GM18873 (cell line): ENCODE data around the gene WRAP73.

Experiments
- ATAC-seq: cut with Tn5 transposase; IDR thresholded peaks from one replicate; pipeline ENCODE4 v1.9.1; 2021; ENCODE audit warnings: mild to moderate bottlenecking, moderate library complexity, moderate number of reproducible peaks; ENCODE audit not compliant: unreplicated experiment, low FRiP score

The WRAP73 gene

DNA sequence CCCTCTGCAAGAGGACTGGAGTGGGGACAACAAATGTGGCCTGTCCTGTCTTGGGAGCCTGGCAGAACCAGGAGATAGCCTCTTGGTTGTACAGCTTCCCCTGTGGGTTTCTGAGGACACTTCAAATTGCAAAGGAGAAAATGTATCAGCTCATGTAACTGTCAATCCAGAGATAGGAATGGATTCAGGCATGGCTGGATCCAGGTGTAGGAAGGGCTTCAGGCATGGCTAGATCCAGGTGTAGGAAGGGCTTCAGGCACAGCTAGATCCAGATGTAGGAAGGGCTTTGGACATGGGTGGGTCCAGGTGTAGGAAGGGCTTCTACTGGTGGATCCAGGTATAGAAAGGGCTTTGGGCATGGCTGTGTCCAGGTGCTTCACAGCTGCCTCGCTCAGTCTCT, 33.3 kb upstream of the WRAP73 start:
- ATAC-seq, result no peak

DNA sequence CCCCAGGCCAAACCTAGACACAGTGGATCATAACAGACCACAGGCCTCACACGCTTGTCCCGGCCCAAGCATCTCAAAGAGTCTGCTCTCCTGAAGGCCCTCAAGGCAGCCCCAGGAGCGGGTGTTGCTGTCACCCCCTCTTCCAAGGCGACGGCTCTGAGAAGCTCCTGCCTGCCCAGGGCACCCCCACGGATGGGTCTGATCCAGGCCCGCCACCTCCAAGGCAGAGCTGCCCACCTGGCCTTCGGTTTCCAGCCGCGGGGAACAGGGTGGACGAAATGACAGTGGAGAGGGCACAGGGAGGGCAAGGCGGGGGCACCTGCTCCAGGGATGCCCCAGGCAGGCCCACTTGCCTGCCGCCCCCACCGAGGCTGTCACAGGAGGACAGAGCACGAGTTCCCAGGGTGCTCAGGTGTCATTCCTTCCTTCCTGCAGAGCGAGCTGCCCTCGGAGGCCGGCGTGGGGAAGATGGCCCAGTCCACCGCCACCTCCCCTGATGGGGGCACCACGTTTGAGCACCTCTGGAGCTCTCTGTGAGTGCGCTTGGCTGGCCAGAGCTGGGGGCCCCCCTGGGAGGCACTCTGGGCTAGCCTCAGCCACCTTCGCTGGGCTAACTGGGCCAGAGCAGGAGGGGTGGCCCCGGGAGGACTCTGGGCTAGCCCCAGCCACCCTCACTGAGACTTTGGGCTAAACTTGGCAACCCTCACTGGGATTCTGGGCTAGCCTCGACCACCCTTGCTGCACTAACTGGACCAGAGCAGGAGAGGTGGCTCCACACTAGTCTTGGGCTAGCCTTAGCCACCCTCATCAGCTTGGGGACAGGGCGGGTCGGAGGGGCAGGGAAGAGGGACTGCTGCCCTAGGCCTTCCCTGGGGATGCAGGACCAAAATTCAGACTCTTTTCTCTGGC, 32.2 kb upstream of the WRAP73 start:
- no peak for ATAC-seq

DNA sequence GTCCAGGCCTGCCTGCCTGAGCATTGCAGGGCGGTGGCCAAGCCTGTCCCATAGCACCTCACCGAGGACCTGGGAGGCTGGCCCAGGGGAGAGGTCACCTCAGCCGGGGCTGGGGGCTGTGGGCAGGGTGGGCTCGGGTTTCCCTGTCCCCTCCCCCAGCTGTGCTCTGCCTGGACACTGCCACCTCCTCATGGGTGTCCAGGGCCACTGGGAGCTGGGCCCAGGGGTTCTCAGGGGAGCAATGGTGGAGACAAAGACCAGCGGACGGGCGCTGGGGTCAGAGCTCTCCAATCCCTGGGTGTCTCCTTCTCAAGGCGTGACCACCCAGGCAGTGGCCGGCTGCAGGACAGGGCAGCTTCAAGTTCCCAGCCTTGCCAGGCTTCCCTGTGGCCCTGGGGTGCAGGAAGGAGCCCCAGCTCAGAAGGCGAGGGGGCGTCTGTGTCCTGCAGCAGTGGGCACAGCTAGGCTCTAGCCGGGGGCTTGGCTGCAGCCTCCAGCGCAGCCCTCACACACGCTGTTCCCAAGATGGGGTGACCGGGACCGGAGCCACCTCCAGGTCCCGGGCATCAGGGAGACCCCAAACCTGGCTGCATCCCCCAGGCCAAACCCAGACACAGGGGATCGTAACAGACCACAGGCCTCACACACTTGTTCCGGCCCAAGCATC, 31.5 kb upstream of the WRAP73 start:
- no peak for ATAC-seq

DNA sequence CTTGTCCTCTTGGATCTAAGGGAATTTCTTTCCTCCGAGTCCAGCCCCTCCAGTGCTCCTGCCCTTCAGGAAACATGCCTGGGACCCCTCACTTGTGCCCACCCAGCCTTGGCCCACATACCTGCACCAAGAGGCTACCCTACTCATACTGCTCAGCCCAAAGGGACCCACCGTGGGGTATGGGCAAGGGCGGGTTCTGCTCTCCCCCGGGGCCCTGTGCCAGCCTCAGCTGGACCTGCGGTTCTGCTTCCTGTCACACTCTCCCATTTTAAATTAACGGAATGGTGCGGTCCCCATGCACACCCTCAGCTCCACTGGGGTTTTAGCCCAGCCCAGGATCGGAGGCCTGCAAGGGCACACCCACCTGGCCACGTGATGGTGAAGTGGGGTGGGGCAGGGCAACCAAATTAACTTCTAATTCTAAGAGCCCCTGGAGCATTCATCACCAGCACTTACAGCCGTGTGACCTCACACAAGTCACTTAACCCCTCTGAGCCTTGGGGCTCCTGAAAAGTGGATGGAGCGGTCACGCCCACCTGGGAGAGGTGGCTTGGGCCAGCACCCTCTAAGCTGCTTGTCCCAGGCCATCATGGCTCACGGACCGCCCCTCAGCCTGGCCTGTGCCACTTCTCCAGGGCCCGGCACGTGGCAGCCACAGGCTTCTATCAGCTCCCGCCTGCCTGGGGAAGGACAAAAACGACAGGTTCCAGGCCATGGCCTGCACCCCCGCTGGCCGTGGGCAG, 30.8 kb upstream of the WRAP73 start:
- ATAC-seq, result no peak

DNA sequence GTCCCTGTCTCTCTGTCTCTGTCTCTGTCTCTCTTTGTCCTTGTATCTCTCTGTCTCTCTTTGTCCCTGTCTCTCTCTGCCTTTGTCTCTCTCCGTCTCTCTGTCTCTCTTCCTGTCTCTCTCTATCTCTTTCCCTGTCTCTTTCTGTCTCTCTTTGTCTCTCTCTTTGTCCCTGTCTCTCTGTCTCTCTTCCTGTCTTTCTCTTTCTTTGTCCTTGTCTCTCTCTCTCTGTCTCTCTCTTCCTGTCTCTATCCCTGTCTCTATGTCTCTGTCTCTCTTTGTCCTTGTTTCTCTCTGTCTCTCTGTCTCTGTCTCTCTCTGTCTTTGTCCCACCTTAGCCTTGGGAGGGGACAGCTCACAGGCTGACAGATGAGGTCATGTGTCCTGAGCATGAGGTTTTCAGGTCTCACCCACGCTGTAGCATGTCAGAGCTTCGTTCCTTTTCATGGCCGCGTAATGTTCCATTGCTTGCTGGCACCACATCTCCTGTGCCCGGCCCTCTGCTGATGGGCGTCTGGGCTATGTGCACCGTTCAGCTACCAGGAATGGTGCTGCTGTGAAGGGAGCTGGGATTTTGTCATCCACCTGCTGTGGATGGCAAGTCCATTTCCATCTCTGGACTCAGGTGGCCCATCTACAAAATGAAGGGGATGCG, 30.0 kb upstream of the WRAP73 start:
- no peak for ATAC-seq

DNA sequence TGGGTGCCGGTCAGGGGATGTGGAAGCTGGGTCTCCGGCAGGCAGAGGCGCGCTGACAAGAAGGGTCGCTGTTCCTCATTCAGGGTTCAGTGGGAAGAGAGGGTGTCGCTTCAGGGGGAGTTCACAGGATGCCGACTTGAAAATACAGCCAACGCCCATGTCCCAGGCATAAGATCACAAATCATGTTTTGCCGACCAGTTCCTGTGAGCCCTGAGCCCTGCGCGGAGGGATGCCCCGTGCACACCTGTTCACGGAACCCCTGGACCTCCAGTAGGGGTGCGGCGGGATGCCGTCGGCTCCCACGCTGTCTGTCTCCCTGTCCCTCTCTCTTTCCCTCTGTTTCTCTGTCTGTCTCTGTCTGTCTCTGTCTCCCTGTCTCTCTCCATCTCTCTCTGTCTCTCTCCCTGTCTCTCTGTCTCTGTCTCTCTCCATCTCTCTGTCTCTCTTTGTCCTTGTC, 29.2 kb upstream of the WRAP73 start:
- no peak for ATAC-seq

DNA sequence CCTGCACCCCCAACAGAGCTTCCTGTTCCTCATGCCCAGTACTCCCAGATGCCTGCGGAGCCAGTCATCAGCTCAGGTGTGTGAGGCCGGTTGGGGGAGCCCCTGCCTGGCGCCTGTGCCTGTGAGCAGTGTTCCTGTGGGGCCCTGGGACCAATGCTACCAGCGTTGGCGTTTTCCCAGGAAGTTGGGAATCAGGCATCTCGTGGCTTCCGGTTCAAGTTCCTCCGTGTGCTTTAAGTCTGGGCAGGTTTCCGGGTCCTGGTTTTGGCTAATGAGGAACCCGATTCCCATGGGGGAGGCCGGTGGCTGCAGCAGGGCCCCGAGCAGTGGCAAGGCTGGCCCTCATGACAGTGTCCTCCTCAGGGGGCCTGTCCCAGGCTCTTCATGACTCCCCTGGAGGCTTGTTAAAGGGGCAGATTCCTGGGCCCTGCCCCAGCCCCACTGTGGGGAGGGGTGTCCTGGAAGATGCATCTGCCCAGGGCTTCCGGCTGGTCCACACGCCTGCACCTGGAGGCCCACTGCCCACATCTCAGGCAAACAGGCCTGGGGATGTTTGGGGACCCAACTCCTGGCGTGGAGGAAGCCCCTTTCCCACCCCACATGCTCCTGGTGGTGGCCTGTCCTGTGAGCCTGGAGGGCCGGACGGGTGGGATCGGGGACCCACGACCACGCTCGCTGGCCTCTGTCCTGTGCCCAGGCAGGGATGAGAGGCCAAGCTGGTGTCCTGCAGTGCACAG, 28.6 kb upstream of the WRAP73 start:
- no peak for ATAC-seq

DNA sequence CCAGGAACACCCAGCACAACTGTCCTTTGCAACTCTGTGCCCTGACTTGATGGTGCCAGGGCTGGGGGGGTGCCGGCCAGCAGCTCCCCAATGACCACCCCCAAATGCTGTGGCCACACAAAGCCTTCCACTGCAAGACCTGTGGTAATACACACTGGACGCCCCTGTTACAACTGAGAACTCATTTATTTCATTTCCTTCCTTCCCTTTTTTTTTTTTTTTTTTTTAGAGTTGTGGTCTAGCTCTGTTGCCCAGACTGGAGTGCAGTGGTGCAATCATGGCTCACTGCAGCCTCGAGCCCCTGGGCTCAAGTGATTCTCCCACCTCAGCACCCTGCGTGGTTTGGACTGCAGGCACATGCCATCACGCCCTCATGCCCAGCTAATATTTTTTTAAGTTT, 27.6 kb upstream of the WRAP73 start:
- ATAC-seq, result peak; percentile 6

DNA sequence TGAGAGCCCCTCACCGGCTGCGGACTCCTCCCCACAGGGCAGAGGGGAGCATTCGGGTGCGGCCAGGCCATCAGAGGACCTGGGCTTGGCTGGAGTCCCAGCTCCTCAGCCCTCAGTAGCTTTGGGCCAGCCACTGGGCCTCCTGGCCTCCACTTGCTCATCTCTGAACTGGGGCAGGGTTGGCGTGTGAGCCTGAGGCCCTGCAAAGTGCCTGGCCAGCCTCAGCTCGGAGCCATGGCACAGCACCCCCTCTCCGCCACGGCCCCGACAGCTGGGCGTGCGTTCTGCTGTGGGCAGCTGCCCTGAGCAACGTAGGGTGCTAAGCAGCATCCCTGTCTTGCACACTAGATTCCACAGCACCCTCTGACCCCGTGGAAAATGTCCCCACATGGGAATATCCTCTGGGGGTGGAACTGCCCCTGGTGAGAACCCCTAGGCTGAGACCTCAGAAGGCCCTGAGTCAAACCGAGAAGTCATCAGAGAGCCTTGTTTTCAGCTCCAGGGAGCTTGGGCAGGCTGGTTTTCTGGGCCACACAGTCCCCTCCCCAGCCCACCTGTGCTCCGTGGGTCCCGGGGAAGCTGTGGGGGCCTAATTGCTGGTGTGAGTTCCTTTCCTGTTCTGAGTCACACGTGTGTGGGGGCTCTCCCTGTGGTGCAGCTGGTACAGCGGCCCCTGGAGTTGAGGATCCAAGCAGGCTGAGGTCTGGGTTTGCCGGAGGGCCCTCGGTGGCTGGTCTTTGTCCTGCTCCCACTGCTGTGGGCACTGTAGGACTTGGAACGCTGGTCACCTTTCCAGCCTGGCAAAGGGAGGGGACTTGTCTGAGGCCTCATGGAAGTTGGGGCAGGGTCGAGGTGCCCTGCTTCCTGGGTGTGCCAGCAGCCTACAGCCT, 26.9 kb upstream of the WRAP73 start:
- peak; percentile 66 for ATAC-seq

DNA sequence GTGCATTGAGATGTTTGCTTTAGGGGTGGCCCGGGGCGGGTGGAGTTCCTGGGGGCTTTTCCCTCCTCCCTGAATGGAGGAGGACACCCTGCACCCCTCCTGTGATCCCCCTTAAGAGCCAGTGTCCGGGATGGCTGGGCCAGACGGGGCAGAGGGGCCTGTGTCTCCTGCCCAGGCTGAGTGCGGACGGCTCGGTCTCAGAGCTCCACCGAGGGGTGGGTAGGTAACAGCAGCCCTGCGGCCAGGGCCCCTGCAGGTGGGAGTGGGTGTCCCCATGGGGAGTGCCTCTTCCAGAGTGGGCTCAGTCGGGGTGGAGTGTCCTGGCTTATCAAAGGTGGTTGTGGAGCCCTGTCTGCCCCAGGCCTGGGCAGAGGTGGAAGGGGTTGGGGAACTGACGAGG, 25.5 kb upstream of the WRAP73 start:
- no peak for ATAC-seq

DNA sequence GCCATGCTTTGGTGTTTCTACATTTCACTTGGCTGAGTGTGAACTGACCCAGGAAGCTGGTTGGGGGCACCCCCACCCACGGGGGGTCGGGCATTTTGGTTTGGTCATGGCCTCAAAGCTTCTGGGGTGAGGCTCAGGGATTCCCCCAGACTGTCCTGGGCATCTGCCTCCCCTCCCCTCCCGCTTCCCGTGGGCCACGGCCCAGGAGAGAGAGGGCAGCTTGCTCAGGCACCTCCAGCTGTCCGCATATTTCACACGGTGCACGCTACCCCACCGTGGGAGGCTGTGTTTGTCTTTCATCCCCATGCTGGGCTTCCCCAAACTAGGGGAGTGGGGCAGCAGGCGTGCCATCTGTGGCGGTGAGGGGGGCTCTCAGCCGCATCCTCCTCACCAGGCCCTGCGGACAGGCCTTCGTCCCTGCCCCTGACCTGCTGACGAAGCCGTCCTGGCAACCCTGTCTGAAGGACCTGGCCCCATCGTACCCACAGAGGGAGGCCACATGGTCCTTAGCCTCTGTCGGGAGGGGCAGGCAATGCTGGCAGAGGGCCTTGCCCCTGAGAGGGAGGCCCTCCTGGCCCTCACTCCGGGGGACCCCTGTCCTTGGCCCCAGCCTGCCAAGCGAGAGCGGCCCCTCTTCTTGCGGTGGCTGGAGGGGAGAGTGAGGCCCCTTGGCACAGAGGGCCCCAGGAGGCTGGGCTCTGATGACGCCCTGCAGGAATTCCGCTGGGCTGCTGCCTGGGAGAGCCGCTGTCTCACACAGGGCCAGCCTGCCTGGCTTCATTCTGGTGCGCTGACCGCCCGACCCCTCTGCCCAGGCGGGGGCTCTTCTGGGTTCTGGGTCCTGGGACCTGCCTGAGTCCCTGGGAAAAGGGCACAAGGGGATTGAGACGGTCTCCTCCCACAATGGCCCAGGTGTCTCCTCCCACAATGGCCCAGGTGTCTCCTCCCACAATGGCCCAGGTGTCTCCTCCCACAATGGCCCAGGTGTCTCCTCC, 24.5 kb upstream of the WRAP73 start:
- no peak for ATAC-seq

DNA sequence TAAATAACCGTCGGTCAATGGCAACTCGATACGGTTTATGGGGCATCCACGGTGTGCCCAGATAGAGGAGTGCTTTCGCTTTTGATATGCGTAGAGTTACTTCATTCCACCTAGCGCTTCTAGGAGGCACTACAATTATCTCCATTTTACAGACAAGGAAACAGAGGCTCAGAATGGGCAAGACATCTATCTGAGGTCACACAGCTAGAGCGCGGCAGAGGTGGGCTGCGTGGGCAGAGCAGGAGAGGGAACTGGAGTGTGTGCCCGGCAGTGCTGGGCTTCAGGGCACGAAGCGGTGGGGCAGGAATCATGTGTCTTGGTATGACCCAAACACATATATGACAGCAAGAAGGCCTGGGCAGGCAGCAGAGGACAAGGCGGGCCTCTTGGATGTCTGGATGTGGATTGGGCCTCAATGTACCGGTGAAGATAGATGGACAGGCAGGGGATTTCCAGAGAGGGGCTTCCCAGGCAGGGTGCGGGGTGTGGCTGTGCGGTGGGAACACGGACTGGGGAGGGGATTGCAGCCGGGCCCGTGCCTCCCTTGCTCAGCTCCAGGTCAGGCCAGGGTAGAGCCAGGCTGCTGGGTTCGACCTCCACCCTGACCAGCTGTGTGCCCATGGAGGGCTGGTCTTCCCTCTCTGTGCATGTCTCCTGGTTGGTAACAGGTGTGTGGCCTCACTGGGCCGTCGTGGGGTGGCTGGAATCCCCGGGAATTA, 23.6 kb upstream of the WRAP73 start:
- ATAC-seq, result no peak

DNA sequence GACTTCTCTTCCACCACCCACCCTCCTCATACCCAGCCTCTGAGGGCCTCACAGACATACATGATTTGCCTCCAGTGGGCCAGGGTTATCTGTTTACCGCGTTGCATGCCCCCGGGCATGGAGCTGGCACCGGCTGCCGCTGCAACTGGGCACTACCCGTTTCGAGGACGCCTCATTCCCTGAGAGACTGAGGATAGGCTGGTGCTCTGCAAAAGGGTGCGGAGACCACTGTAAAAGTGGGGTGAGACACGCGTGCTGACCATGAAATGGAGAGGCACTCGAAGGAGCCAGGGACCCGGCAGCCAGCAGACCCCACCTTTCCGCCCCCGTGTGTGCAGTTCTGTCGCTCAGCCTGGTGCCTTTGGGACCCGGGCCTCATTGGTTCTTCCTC, 23.1 kb upstream of the WRAP73 start:
- no peak for ATAC-seq

DNA sequence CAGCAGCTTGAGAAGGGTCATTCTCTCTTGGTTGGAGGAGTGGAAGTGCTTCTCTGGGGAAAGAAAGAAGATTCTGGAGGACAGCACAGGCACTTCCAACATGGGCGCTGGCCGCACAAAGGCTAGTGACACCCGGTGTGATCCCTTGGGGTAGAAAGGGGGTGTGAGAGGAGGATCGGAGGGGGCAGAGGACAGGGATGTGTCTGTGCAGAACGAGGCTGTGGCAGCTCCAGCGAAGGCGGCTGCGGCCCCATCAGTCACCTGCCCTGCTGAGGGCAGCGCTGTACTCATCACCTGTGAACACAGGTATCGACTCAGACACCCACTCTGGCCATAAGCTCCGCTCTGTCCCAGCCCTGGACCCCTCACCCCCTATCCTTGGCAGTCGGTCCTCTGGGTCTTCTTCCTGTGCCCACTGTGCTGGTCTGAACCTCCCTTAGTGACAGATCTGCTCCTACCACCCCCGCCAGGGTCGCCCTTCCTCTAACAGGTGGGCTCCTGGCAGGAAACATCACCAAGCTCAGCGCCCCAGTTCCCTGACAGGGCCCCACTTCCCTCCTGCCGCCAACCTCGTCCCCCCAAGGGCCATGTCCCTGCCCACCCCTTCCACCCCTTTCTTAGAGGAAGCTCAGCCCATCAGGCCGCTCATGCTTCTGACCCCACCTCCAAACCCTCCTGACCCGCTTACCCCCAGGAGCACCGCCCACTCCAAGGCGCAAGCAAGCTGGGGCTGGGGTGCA, 22.5 kb upstream of the WRAP73 start:
- no peak for ATAC-seq

DNA sequence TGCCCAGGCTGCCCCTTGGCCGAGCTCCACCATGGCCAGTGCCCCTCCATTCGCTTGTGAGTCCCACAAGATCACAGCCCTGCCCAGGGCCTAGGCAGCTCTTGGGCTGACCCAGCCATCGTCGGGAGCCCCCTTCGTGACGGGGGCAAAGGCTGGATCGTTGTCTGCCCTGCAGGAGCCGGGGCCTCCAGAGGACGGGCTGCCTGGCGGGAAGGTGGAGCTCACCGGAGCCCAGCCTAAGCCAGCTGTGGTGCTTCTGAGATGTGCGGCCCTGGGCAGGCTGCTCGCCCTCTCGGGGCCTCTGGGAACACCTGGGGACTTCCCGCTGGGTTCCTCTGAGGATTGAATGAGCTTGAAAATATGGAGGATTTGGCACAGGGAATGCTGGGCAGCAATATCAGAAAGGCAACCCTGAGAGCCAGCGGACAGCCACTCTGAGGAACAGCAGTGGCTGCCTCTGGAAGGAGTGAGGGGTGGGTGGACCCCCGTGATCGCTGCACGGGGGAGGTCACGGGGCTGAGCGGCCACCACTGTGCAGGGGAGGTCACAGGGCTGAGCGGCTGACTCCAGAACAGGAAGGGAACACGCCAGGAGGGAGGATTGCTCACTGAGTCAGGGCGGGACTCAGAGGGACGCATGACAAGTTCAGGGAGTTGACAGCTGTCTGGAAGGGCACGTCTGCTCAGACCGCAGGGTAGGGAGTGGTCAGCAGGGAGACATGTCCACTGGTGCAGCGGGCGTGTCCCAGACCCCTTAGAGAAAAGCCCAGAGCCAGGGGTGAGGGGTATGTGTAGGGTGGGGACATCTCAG, 21.7 kb upstream of the WRAP73 start:
- ATAC-seq, result no peak

DNA sequence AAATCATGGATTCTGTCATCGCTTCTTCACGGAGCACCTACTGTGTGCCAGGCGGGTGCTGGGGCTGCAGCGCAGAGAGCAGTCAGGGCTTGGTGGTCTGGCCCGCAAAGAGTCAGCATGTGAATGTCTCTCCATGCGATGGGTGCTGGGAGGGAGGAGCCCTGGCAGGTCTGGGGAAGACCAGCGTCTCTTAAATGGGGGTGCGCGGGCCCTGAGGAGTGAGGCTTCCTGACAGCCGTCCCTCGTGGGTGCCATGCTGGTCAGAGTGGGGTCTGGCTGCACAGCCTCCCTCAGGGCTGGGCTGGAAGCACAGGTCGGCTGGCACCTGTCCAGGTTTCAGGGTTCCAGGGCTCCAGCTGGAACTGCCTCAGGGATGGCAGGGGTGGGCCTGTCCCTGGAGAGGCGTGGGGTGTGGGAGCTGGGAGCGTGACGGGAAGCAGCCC, 20.9 kb upstream of the WRAP73 start:
- ATAC-seq, result no peak
